IMR-90 (cell line): ENCODE measurements around the gene NPAS2.

Experiments used
- BHLHE40 ChIP-seq: fragments of 150-350 bp; IDR thresholded peaks from 2 replicates; pipeline ENCODE4 v1.6.1; 2016; ENCODE audit warnings: mild to moderate bottlenecking, low read depth, low read length
- CEBPB ChIP-seq: IDR thresholded peaks from 2 replicates; pipeline ENCODE4 v1.6.1; 2012; ENCODE audit warnings: low read depth, low read length, improper control_type of control experiment
- CHD1 ChIP-seq: IDR thresholded peaks from 2 replicates; pipeline ENCODE4 v1.6.1; 2012; ENCODE audit warnings: low read depth, low read length, improper control_type of control experiment
- FOS ChIP-seq: fragments of 150-350 bp; IDR thresholded peaks from 2 replicates; pipeline ENCODE4 v1.6.1; 2016; ENCODE audit warnings: low read depth, low read length
- MAFK ChIP-seq: IDR thresholded peaks from 2 replicates; pipeline ENCODE4 v1.6.1; 2012; ENCODE audit warnings: low read depth, low read length, improper control_type of control experiment
- MAZ ChIP-seq: IDR thresholded peaks from 2 replicates; pipeline ENCODE4 v1.6.1; 2012; ENCODE audit warnings: low read depth, mild to moderate bottlenecking, low read length, improper control_type of control experiment, moderate library complexity, borderline replicate concordance
- MXI1 ChIP-seq: IDR thresholded peaks from 2 replicates; pipeline ENCODE4 v1.6.1; 2012; ENCODE audit warnings: low read depth, mild to moderate bottlenecking, low read length, moderate library complexity, borderline replicate concordance
- NFE2L2 ChIP-seq: fragments of 150-350 bp; IDR thresholded peaks from 2 replicates; pipeline ENCODE4 v1.6.1; 2016; ENCODE audit warnings: low read depth, mild to moderate bottlenecking, low read length
- POLR2A ChIP-seq: IDR thresholded peaks from 2 replicates; pipeline ENCODE4 v1.6.1; 2012; ENCODE audit warnings: mild to moderate bottlenecking, low read depth, low read length
- RAD21 ChIP-seq: IDR thresholded peaks from 2 replicates; pipeline ENCODE4 v1.6.1; 2012; ENCODE audit warnings: low read length, improper control_type of control experiment
- RCOR1 ChIP-seq: IDR thresholded peaks from 2 replicates; pipeline ENCODE4 v1.6.1; 2012; ENCODE audit warnings: mild to moderate bottlenecking, low read length, improper control_type of control experiment; ENCODE audit not compliant: insufficient replicate concordance
- RFX5 ChIP-seq: IDR thresholded peaks from 2 replicates; pipeline ENCODE4 v1.8.0; 2012; ENCODE audit warnings: low read depth, mild to moderate bottlenecking, low read length, moderate library complexity
- SMC3 ChIP-seq: fragments of 150-350 bp; IDR thresholded peaks from 2 replicates; pipeline ENCODE4 v1.6.1; 2016; ENCODE audit warnings: low read depth, mild to moderate bottlenecking, antibody characterized with exemption, low read length, moderate library complexity
- TF ChIP-seq, protein P1 (sequence below): conservative IDR thresholded peaks from 2 replicates; pipeline ENCODE4 v1.5.1; 2012; ENCODE audit warnings: mild to moderate bottlenecking, low read depth, low read length, improper control_type of control experiment

- TF ChIP-seq POLR2A, result no peak
- TF ChIP-seq, protein P1, sequence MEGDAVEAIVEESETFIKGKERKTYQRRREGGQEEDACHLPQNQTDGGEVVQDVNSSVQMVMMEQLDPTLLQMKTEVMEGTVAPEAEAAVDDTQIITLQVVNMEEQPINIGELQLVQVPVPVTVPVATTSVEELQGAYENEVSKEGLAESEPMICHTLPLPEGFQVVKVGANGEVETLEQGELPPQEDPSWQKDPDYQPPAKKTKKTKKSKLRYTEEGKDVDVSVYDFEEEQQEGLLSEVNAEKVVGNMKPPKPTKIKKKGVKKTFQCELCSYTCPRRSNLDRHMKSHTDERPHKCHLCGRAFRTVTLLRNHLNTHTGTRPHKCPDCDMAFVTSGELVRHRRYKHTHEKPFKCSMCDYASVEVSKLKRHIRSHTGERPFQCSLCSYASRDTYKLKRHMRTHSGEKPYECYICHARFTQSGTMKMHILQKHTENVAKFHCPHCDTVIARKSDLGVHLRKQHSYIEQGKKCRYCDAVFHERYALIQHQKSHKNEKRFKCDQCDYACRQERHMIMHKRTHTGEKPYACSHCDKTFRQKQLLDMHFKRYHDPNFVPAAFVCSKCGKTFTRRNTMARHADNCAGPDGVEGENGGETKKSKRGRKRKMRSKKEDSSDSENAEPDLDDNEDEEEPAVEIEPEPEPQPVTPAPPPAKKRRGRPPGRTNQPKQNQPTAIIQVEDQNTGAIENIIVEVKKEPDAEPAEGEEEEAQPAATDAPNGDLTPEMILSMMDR, result peak; percentile 79
- TF ChIP-seq RCOR1, result no peak
- TF ChIP-seq RFX5, result no peak
- TF ChIP-seq RAD21, result peak; percentile 80
- no peak for TF ChIP-seq NFE2L2
- TF ChIP-seq MAFK, result no peak
- TF ChIP-seq MXI1, result no peak
- no peak for TF ChIP-seq BHLHE40
- no peak for TF ChIP-seq CEBPB
- TF ChIP-seq MAZ, result no peak
- TF ChIP-seq CHD1, result no peak
- TF ChIP-seq FOS, result no peak
- peak; percentile 78 for TF ChIP-seq SMC3
Observed at GRCh38 chr2:101012706-101013181, 192.8 kb downstream of the NPAS2 start.
